Esophagus muscularis mucosa (tissue), 4 donors: ENCODE results near the gene RAP2A. TPM values are rescaled to one million over a fixed set of nuclear protein-coding genes. Genes with fewer than 3 reads are reported as not detected.

Experiments used
- DNase-seq: peaks from one replicate; pipeline ENCODE4 v3.0.0-alpha.2; 2017; ENCODE audit errors: extremely low spot score
- H3K27ac ChIP-seq, 4 donors: fragments of 200-600 bp; sonication (generic); replicated peaks in 1 of 4; 1 replicate in 3 of 4; 2 replicates in 1 of 4; pipeline ENCODE4 v1.5.1; 2016 to 2019; ENCODE audit warnings: mild to moderate bottlenecking in 1 of 4
- H3K27me3 ChIP-seq, 4 donors: fragments of 200-600 bp; sonication (generic); one replicate each; pipeline versions ENCODE4 v1.5.1 to v1.6.0; 2016 to 2019
- H3K36me3 ChIP-seq, 4 donors: fragments of 200-600 bp; sonication (generic); one replicate each; pipeline ENCODE4 v1.5.1; 2016 to 2019
- H3K4me1 ChIP-seq, 4 donors: fragments of 200-600 bp; sonication (generic); one replicate each; pipeline ENCODE4 v1.5.1; 2016 to 2019
- H3K4me3 ChIP-seq, 4 donors: fragments of 200-600 bp; sonication (generic); 1 replicate in 2 of 4; 2 replicates in 2 of 4; pipeline ENCODE4 v1.5.1; 2016 to 2019; ENCODE audit warnings: mild to moderate bottlenecking in 4 of 4, moderate library complexity in 1 of 4
- H3K9me3 ChIP-seq, 4 donors: fragments of 200-600 bp; sonication (generic); 1 replicate in 3 of 4; 2 replicates in 1 of 4; pipeline ENCODE4 v1.5.1; 2016 to 2019
- EP300 ChIP-seq: sonication (generic); formaldehyde crosslinking; IDR thresholded peaks from one replicate; pipeline ENCODE4 v1.6.1; 2017; ENCODE audit warnings: antibody characterized with exemption
- POLR2A ChIP-seq: fragments of 450-650 bp; IDR thresholded peaks from one replicate; pipeline ENCODE4 v1.6.1; 2017; ENCODE audit warnings: antibody characterized with exemption, moderate library complexity, mild to moderate bottlenecking, low read depth
- POLR2AphosphoS5 ChIP-seq, 2 donors: sonication (generic); formaldehyde crosslinking; IDR thresholded peaks; one replicate each; pipeline ENCODE4 v1.6.1; 2017; ENCODE audit warnings: antibody characterized with exemption in 2 of 2
- WGBS: methylation state at CpG from one replicate; pipeline ENCODE4 v1.1.5; 2018; 5-methylcytosine and 5-hydroxymethylcytosine counted together
- intact Hi-C: fragments of 100-400 bp; cut with DNase I; formaldehyde crosslinking; loops from one replicate; pipeline ENCODE4 v1.15.1; 2023
- total RNA-seq, 4 donors: library from RNA; depleted of rRNA; stranded (reverse); fragments of >200 nt; gene quantifications; one replicate each; pipeline versions ENCODE4 v1.1.0 to v1.2.1, GENCODE V29; 2016
- TF ChIP-seq, protein P1 (sequence below), 3 experiments: fragments of 200-600 bp in 2 of 3; fragments of 450-650 bp in 1 of 3; sonication (generic) in 2 of 3; IDR thresholded peaks; one replicate each; pipeline ENCODE4 v1.5.1; 2017 to 2019; ENCODE audit warnings: antibody characterized with exemption in 3 of 3, mild to moderate bottlenecking in 2 of 3, moderate library complexity in 1 of 3

RAP2A gene
- total RNA-seq, 4 donors from 2014 or later = 24.1 to 27.8 (median 26.0) TPM

DNA sequence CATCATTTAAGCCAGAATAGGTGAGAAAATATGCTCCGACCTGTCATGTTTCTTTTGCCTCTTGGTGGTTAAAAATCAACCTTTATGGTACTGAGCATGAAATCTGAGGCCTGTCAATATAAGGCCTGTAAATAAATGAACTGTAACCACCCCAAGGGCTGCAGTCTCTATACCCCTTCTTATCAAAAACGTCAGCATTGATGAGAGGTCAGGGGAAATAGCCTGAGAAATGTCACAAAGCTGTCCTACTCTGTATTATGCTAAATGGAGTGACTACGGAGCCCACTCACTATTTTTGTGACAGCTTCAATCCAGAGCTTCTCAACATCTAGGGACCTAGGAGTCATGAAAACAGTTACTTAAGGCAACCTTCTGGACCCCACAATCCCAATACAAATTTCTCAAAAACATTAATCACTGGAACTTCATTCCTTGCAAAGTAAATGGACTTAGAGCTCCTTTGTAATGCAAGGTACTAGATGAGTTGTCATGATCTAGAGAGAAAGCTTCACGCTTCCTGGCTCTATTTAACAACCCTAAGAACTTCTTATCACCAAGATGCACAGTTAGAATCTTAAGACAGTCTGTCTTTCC is 2.7 kb upstream of the RAP2A start:
- 85% methylated on average over 4 of the region's 4 CpGs for WGBS
- H3K4me3 ChIP-seq = no peak overlapping the region
- H3K9me3 ChIP-seq = no peaks in the 10 kb centered on the region
- no peak overlapping the region for H3K27ac ChIP-seq
- H3K36me3 ChIP-seq = no peaks in the 10 kb centered on the region
- intact Hi-C loops = loop anchor here (5.0 to 10.0 kb wide), 2 partner anchors 206 to 309 kb away; partner anchors contain the start of gene MBNL2
- H3K4me1 ChIP-seq = peaks cover 14 to 30% (median 21%) of the 10 kb centered on the region in 4 donors
- no peaks in the 10 kb centered on the region for H3K27me3 ChIP-seq
- no peak for DNase-seq
- TF ChIP-seq, protein P1, sequence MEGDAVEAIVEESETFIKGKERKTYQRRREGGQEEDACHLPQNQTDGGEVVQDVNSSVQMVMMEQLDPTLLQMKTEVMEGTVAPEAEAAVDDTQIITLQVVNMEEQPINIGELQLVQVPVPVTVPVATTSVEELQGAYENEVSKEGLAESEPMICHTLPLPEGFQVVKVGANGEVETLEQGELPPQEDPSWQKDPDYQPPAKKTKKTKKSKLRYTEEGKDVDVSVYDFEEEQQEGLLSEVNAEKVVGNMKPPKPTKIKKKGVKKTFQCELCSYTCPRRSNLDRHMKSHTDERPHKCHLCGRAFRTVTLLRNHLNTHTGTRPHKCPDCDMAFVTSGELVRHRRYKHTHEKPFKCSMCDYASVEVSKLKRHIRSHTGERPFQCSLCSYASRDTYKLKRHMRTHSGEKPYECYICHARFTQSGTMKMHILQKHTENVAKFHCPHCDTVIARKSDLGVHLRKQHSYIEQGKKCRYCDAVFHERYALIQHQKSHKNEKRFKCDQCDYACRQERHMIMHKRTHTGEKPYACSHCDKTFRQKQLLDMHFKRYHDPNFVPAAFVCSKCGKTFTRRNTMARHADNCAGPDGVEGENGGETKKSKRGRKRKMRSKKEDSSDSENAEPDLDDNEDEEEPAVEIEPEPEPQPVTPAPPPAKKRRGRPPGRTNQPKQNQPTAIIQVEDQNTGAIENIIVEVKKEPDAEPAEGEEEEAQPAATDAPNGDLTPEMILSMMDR (IDR thresholded peaks at IDR 0.05) = no peak
- TF ChIP-seq EP300 (no peak), POLR2AphosphoS5 (IDR thresholded peaks at IDR 0.05) (no peak), POLR2A (no peak)

DNA sequence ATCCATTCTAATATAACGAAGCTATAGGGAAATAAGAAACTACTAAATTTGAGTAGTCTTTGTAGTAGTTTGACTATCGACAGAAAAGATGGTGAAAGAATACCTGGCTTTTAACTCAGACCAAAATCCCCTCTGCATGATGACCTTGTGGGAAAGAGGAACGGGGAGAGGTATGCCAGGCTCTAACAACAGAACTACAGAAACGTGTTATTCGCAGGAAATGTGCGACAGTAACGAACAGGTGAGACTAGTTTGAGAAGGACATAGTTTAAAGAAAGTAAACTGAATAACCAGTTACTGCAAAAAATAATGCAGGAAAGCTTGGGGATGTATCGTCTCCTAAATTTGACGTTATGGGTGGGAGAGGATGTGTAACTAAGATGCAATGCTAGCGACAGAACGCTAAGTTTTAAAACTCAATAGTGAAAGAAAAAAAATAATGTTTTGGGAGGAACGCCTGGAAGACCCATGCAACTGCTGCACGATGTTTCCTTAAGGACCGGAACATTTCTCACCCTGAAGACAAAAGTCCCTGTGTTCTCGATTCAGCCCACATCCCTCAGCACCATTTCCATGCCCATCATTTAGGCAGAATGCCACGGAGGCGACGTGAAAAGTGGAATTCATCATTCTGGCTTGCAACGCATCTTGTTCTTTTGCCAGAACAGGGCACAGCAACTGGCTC is 1.6 kb upstream of the RAP2A start:
- Histone ChIP-seq H3K9me3 (no peaks in the 10 kb centered on the region), H3K36me3 (no peaks in the 10 kb centered on the region), H3K27ac (peak overlapping the region; percentile 80 to 100 (median 100)), H3K27me3 (no peaks in the 10 kb centered on the region), H3K4me1 (peaks cover 24 to 41% (median 31%) of the 10 kb centered on the region in 4 donors), H3K4me3 (peak overlapping the region; percentile 78 to 92 (median 83))
- no peak for DNase-seq
- no peak for TF ChIP-seq POLR2AphosphoS5 (IDR thresholded peaks at IDR 0.05)
- TF ChIP-seq, protein P1 (IDR thresholded peaks at IDR 0.05) = no peak
- TF ChIP-seq POLR2A = peak; percentile 61
- 6% methylated on average over 19 of the region's 19 CpGs for WGBS
- intact Hi-C loops = loop anchor here (5.0 to 10.0 kb wide), 2 partner anchors 208 to 310 kb away; partner anchors contain the start of gene MBNL2

DNA sequence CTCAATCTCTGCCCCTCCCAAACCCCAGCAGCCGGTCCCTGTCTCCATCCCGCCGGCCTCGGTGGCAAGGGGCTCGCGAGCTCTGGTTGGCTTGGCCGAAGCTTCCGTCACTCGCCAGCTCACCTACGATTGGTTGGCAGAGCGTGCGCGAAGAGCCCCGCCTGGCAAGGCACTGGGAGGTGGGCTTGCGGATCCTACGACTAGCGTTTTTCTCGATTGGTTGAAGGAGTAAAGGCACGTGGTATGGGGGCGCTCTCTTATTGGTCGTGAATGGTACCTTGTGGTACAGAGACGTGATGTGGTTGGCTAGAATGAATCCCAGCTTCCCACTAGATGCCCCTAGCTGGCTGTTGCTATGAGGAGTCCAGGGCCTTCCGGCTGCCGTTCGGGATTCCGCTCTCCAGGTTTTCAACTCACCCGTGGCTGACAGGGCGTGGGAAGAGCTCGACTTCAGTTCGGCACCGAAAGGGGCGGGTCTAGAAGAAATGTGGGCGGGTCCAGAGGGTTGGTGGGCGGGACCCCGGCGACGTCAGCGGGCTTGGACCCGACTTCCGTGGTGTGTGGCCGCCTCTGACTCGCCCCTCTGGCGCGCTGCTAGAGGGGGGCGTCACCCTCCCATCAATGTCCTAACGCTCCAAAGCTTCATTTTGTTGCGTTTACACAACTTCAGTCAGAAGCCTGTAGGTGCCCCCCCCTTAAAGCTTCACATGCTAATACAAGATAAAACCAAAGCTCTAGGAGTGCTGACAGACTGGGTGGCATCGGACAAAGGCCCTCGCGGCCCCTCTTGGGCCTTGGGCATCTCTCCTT is 847 bp upstream of the RAP2A start:
- peak overlapping the region; percentile 99 to 100 (median 100) for H3K27ac ChIP-seq
- intact Hi-C loops = loop anchor here (5.0 to 10.0 kb wide), 2 partner anchors 208 to 311 kb away; partner anchors contain the start of gene MBNL2
- H3K4me1 ChIP-seq = peaks cover 26 to 49% (median 37%) of the 10 kb centered on the region in 4 donors
- H3K36me3 ChIP-seq = peaks cover 0 to under 1% (median 0%) of the 10 kb centered on the region in 4 donors
- no peaks in the 10 kb centered on the region for H3K9me3 ChIP-seq
- peak; percentile 100 for DNase-seq
- WGBS = under 1% methylated on average over 35 of the region's 50 CpGs
- TF ChIP-seq EP300 (no peak), POLR2AphosphoS5 (IDR thresholded peaks at IDR 0.05) (peak; percentile 88 to 90), POLR2A (no peak)
- TF ChIP-seq, protein P1 (IDR thresholded peaks at IDR 0.05) = peak in 1 of 3 experiments; percentile 21
- peak overlapping the region; percentile 78 to 92 (median 83) for H3K4me3 ChIP-seq
- no peaks in the 10 kb centered on the region for H3K27me3 ChIP-seq

DNA sequence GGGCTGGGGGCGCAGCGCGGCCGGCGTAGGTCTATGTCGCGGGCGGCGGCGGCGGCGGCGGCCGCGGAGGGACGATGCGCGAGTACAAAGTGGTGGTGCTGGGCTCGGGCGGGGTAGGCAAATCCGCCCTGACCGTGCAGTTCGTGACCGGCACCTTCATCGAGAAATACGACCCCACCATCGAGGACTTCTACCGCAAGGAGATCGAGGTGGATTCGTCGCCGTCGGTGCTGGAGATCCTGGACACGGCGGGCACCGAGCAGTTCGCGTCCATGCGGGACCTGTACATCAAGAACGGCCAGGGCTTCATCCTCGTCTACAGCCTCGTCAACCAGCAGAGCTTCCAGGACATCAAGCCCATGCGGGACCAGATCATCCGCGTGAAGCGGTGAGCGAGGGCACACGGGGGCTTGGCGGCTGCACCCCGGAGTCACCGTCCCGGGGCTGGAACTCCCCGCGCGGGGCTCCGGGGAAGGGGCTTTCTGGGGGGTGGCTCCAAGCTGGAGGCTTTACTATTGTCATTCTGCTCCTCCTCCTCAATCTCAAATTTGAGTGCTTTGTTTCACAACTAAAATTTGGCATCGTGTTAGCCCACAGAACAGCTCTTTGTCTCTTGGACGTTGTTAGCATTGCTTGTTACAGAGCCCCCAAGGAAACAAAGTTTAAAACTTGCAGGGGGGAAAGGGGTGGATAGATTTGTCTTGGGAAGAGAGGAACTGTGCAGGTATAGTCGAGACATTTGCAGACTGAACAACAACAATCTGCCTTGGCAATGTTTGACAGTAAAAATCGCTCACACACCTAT is 630 bp downstream of the RAP2A start:
- Histone ChIP-seq H3K27ac (peak overlapping the region; percentile 83 to 100 (median 99)), H3K9me3 (no peaks in the 10 kb centered on the region), H3K36me3 (peaks cover 0 to 4% (median 0%) of the 10 kb centered on the region in 4 donors), H3K27me3 (no peaks in the 10 kb centered on the region), H3K4me1 (peaks cover 28 to 60% (median 47%) of the 10 kb centered on the region in 4 donors), H3K4me3 (peak overlapping the region; percentile 78 to 92 (median 83))
- WGBS = 2% methylated on average over 19 of the region's 60 CpGs
- TF ChIP-seq, protein P1 (IDR thresholded peaks at IDR 0.05) = no peak
- no peak for TF ChIP-seq EP300
- peak in 1 of 2 donors; percentile 13 for TF ChIP-seq POLR2AphosphoS5 (IDR thresholded peaks at IDR 0.05)
- TF ChIP-seq POLR2A = no peak
- DNase-seq = peak; percentile 92
- intact Hi-C loops = loop anchor here (5.0 to 10.0 kb wide), 2 partner anchors 210 to 312 kb away; partner anchors contain the start of gene MBNL2
